Measurements from ENCODE around the gene SETBP1. TPM values are rescaled to one million over a fixed set of nuclear protein-coding genes. Genes with fewer than 3 reads are reported as not detected.

SETBP1 gene
- total and polyA plus RNA-seq, 2 of the 4 experiments (the other 2 are of a cell fraction) = 0.19 to 0.36 TPM

- no peaks in the 10 kb centered on the region; the same call in 1 of the 2 replicates for H3K4me1 ChIP-seq (ENCODE audit: control insufficient read depth, insufficient read depth, low read length)
- H4K8ac ChIP-seq (ENCODE audit: low read depth in 2 of 2, low read length in 2 of 2) = no peak overlapping the region
- no peaks in the 10 kb centered on the region for H3K36me3 ChIP-seq (ENCODE audit: control insufficient read depth, insufficient read depth, low read length)
- dilution Hi-C loops (cut with HindIII; ENCODE audit: low sequenced_read_pairs, unreplicated experiment) (no loop called here), in situ Hi-C loops (cut with MboI; ENCODE audit: low sequenced_read_pairs) (no loop called here), intact Hi-C loops (cut with micrococcal nuclease) (no loop called here)
- ATAC-seq (ENCODE audit: low read depth) = no peak
- H2AFZ ChIP-seq (replicated peaks; ENCODE audit: low read length, poor library complexity) = no peak overlapping the region
- no CpG with 5 or more reads among the region's 2 CpGs for WGBS, 2 experiments (ENCODE audit: extremely low coverage in 2 of 2, insufficient read length in 1 of 2)
- no peak overlapping the region for H4K5ac ChIP-seq (ENCODE audit: low read depth, low read length)
- H2AK9ac ChIP-seq (replicated peaks; ENCODE audit: low read depth, low read length, poor library complexity) = no peak overlapping the region
- H2BK15ac ChIP-seq (ENCODE audit: low read depth, low read length) = no peak overlapping the region
- H3K18ac ChIP-seq (ENCODE audit: low read depth, low read length) = no peak overlapping the region
- BruUV-seq (replicated peaks) = no TSS peak
- H3K9me1 ChIP-seq (ENCODE audit: insufficient read depth, low read length) = no peaks in the 10 kb centered on the region
- peaks cover 6% of the 10 kb centered on the region for H3K27me3 ChIP-seq (ENCODE audit: control insufficient read depth, insufficient read depth, low read length)
- no peak for TF ChIP-seq RAD21 (IDR thresholded peaks at IDR 0.05; ENCODE audit: low read length)
- no peak for TF ChIP-seq MXI1 (IDR thresholded peaks at IDR 0.05; ENCODE audit: borderline replicate concordance, low read depth, low read length)
- no peak for TF ChIP-seq RCOR1 (IDR thresholded peaks at IDR 0.05; ENCODE audit: insufficient replicate concordance, low read length)
- no peak for TF ChIP-seq SMC3 (IDR thresholded peaks at IDR 0.05; ENCODE audit: low read depth, low read length)
- no peak for TF ChIP-seq CHD1 (IDR thresholded peaks at IDR 0.05; ENCODE audit: low read depth, low read length)
- TF ChIP-seq ELK1 (IDR thresholded peaks at IDR 0.05; ENCODE audit: borderline replicate concordance, low read depth, low read length) = no peak
- TF ChIP-seq RFX5 (IDR thresholded peaks at IDR 0.05; ENCODE audit: low read depth, low read length) = no peak
- no peak for TF ChIP-seq BHLHE40 (IDR thresholded peaks at IDR 0.05; ENCODE audit: low read depth, low read length)
- H3K79me1 ChIP-seq (ENCODE audit: low read depth in 1 of 2, low read length in 2 of 2) = no peaks in the 10 kb centered on the region
- H3K4ac ChIP-seq (ENCODE audit: low read depth, low read length) = no peak overlapping the region
- no peak overlapping the region for H3K23ac ChIP-seq (ENCODE audit: low read depth, low read length)
- H3K14ac ChIP-seq (replicated peaks; ENCODE audit: low read depth, low read length) = no peak overlapping the region
- H3K9ac ChIP-seq (ENCODE audit: low read depth, low read length) = no peak overlapping the region
- no peak overlapping the region for H4K91ac ChIP-seq (ENCODE audit: insufficient read depth, low read depth, low read length)
- H3K4me2 ChIP-seq (ENCODE audit: low read depth, low read length) = no peak overlapping the region
- H2BK120ac ChIP-seq (ENCODE audit: low read depth, low read length) = no peak overlapping the region
- POLR2A ChIA-PET (ENCODE audit: unreplicated experiment) = no interaction called here
- no peaks in the 10 kb centered on the region for H3K9me3 ChIP-seq (ENCODE audit: control insufficient read depth, insufficient read depth, low read length)
- H2AK5ac ChIP-seq (ENCODE audit: low read depth, low read length) = no peak overlapping the region
- no peaks in the 10 kb centered on the region for H4K20me1 ChIP-seq (ENCODE audit: insufficient read depth, low read length)
- no peak overlapping the region for H2BK5ac ChIP-seq (ENCODE audit: low read depth, low read length, poor library complexity, severe bottlenecking)
- DNase-seq = no peak
- H2BK20ac ChIP-seq (ENCODE audit: low read depth, low read length) = no peak overlapping the region
- CTCF ChIA-PET = no interaction called here
- no peak overlapping the region for H3K27ac ChIP-seq (ENCODE audit: insufficient read depth, low read length)
- H3K56ac ChIP-seq (ENCODE audit: extremely low read depth, insufficient read depth, low read length) = no peak overlapping the region
- no peak overlapping the region for H3K4me3 ChIP-seq (ENCODE audit: insufficient read depth, low read depth, low read length)
Measured at GRCh38 chr18:45068400-45069094, 387.9 kb downstream of the SETBP1 start.

Data from IMR-90 (cell line).